K562 (cell line): Measurements from ENCODE around the gene CCDC148. TPM values are rescaled to one million over a fixed set of nuclear protein-coding genes. Genes with fewer than 3 reads are reported as not detected.

Source experiments
- CEBPG ChIP-seq, 3 experiments: fragments of 200-800 bp in 1 of 3; sonication (Bioruptor generic) in 1 of 3; sonication (generic) in 1 of 3; formaldehyde crosslinking in 1 of 3; IDR thresholded peaks in 2 of 3; conservative IDR thresholded peaks in 1 of 3; 2 replicates each; pipeline versions ENCODE4 v1.6.1 to v1.8.0; 2016 to 2022; ENCODE audit warnings: missing compliant biosample characterization in 2 of 3, missing genetic modification characterization in 2 of 3, mild to moderate bottlenecking in 1 of 3, missing genetic modification reagents in 1 of 3
- LEF1 ChIP-seq: fragments of 450-650 bp; IDR thresholded peaks from 2 replicates; pipeline ENCODE4 v1.6.1; 2016; ENCODE audit warnings: mild to moderate bottlenecking
- MAZ ChIP-seq, 2 experiments: fragments of 450-650 bp in 1 of 2; sonication (generic) in 1 of 2; formaldehyde crosslinking; IDR thresholded peaks in 1 of 2; conservative IDR thresholded peaks in 1 of 2; 2 replicates each; pipeline versions ENCODE4 v1.4.0 to v1.5.0; 2020; ENCODE audit warnings: mild to moderate bottlenecking in 1 of 2, missing genetic modification reagents in 1 of 2
- polyA plus RNA-seq, 8 experiments: library from polyadenylated mRNA; depleted of rRNA in 4 of 8; stranded (reverse) in 5 of 8; unstranded in 3 of 8; fragments of >200 nt; fragmentation: Nextera tagmentation in 2 of 8; fragmentation: Illumina TruSeq in 1 of 8; extraction: Ambion mirVana in 2 of 8; extraction: Trizol in 1 of 8; gene quantifications; 2 replicates each; pipeline versions ENCODE4 v1.2.1 to v1.2.3, GENCODE V29; 2011 to 2014; ENCODE audit warnings: inconsistent platforms in 1 of 8, missing spikeins in 1 of 8
- total RNA-seq, 7 experiments: library from RNA; depleted of rRNA in 6 of 7; stranded (reverse); fragments of >200 nt in 6 of 7; fragmentation: Illumina TruSeq in 2 of 7; extraction: Trizol in 2 of 7; gene quantifications; 2 replicates each; pipeline versions ENCODE4 v1.2.1 to v1.2.3, GENCODE V29; 2011 to 2021; ENCODE audit warnings: low replicate concordance in 1 of 7
- TF ChIP-seq, protein P1 (sequence below), 2 experiments: fragments of 450-650 bp in 1 of 2; sonication (generic) in 1 of 2; formaldehyde crosslinking in 1 of 2; IDR thresholded peaks; 2 replicates each; pipeline versions ENCODE4 v1.7.1 to v1.9.0; 2016 to 2022; ENCODE audit warnings: inconsistent platforms in 1 of 2, mild to moderate bottlenecking in 1 of 2, missing genetic modification reagents in 1 of 2
- TF ChIP-seq, protein P2 (sequence below): fragments of 450-650 bp; IDR thresholded peaks from 2 replicates; pipeline ENCODE4 v1.6.1; 2017; ENCODE audit warnings: mild to moderate bottlenecking, moderate library complexity
- TF ChIP-seq, protein P3 (sequence below): fragments of 450-650 bp; IDR thresholded peaks from 2 replicates; pipeline ENCODE4 v1.6.1; 2016; ENCODE audit warnings: missing biosample characterization, missing genetic modification characterization
- TF ChIP-seq, protein P4 (sequence below): fragments of 450-650 bp; IDR thresholded peaks from 2 replicates; pipeline ENCODE4 v1.6.1; 2017; ENCODE audit warnings: antibody characterized with exemption, mild to moderate bottlenecking
- TF ChIP-seq, protein P5 (sequence below): fragments of 450-650 bp; formaldehyde crosslinking; conservative IDR thresholded peaks from 2 replicates; pipeline ENCODE4 v1.4.0; 2022; ENCODE audit warnings: mild to moderate bottlenecking, missing genetic modification characterization

CCDC148 gene
- total and polyA plus RNA-seq, 9 of the 15 experiments (the other 6 are each of a cell fraction or from before 2014, with no cell fraction given): 0.10 to 1.4 (median 0.65) TPM

DNA sequence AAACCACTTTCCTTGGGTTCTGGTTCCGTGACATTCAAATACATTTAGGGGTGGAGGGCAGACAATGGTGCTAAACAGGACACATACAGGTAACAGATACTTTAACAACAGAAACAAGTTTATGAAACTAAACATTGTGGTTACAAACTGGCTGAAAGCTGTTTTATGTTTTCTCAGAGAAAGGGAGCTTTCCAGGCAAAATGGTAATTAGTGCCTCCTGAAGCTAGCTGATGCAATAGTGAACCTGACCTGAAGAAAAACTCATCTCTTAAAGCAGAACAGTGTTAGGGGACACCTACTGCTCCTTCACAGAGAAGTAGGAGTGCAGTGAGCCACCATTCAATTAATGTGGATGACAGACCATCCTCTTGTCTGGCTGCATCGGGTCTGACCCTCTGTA, 138.9 kb downstream of the CCDC148 start (continued):
- TF ChIP-seq, protein P1, sequence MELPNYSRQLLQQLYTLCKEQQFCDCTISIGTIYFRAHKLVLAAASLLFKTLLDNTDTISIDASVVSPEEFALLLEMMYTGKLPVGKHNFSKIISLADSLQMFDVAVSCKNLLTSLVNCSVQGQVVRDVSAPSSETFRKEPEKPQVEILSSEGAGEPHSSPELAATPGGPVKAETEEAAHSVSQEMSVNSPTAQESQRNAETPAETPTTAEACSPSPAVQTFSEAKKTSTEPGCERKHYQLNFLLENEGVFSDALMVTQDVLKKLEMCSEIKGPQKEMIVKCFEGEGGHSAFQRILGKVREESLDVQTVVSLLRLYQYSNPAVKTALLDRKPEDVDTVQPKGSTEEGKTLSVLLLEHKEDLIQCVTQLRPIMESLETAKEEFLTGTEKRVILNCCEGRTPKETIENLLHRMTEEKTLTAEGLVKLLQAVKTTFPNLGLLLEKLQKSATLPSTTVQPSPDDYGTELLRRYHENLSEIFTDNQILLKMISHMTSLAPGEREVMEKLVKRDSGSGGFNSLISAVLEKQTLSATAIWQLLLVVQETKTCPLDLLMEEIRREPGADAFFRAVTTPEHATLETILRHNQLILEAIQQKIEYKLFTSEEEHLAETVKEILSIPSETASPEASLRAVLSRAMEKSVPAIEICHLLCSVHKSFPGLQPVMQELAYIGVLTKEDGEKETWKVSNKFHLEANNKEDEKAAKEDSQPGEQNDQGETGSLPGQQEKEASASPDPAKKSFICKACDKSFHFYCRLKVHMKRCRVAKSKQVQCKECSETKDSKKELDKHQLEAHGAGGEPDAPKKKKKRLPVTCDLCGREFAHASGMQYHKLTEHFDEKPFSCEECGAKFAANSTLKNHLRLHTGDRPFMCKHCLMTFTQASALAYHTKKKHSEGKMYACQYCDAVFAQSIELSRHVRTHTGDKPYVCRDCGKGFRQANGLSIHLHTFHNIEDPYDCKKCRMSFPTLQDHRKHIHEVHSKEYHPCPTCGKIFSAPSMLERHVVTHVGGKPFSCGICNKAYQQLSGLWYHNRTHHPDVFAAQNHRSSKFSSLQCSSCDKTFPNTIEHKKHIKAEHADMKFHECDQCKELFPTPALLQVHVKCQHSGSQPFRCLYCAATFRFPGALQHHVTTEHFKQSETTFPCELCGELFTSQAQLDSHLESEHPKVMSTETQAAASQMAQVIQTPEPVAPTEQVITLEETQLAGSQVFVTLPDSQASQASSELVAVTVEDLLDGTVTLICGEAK (IDR thresholded peaks at IDR 0.05): 0 out of 2 replicates have a peak, but pooled peaks have one; percentile 25
- TF ChIP-seq, protein P1 (CRISPR knock-in tag; IDR thresholded peaks at IDR 0.05): no peak
- TF ChIP-seq LEF1 (0 out of 2 replicates have a peak, but pooled peaks have one; percentile 32), CEBPG (CRISPR knock-in tag; IDR thresholded peaks at IDR 0.05) (no peak), CEBPG (tag; conservative IDR thresholded peaks at IDR 0.05 in 1 of 2, IDR thresholded peaks at IDR 0.05 in 1 of 2) (peak; percentile 92 to 93), MAZ (CRISPR knock-in tag; conservative IDR thresholded peaks at IDR 0.05 in 1 of 2, IDR thresholded peaks at IDR 0.05 in 1 of 2) (0 out of 4 replicates have a peak, but pooled peaks of 1 of the 2 experiments have one; percentile 21)
- TF ChIP-seq, protein P2, sequence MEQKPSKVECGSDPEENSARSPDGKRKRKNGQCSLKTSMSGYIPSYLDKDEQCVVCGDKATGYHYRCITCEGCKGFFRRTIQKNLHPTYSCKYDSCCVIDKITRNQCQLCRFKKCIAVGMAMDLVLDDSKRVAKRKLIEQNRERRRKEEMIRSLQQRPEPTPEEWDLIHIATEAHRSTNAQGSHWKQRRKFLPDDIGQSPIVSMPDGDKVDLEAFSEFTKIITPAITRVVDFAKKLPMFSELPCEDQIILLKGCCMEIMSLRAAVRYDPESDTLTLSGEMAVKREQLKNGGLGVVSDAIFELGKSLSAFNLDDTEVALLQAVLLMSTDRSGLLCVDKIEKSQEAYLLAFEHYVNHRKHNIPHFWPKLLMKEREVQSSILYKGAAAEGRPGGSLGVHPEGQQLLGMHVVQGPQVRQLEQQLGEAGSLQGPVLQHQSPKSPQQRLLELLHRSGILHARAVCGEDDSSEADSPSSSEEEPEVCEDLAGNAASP: no peak
- TF ChIP-seq, protein P3, sequence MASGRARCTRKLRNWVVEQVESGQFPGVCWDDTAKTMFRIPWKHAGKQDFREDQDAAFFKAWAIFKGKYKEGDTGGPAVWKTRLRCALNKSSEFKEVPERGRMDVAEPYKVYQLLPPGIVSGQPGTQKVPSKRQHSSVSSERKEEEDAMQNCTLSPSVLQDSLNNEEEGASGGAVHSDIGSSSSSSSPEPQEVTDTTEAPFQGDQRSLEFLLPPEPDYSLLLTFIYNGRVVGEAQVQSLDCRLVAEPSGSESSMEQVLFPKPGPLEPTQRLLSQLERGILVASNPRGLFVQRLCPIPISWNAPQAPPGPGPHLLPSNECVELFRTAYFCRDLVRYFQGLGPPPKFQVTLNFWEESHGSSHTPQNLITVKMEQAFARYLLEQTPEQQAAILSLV (tag): 0 out of 2 replicates have a peak, but pooled peaks have one; percentile 48
- TF ChIP-seq, protein P4, sequence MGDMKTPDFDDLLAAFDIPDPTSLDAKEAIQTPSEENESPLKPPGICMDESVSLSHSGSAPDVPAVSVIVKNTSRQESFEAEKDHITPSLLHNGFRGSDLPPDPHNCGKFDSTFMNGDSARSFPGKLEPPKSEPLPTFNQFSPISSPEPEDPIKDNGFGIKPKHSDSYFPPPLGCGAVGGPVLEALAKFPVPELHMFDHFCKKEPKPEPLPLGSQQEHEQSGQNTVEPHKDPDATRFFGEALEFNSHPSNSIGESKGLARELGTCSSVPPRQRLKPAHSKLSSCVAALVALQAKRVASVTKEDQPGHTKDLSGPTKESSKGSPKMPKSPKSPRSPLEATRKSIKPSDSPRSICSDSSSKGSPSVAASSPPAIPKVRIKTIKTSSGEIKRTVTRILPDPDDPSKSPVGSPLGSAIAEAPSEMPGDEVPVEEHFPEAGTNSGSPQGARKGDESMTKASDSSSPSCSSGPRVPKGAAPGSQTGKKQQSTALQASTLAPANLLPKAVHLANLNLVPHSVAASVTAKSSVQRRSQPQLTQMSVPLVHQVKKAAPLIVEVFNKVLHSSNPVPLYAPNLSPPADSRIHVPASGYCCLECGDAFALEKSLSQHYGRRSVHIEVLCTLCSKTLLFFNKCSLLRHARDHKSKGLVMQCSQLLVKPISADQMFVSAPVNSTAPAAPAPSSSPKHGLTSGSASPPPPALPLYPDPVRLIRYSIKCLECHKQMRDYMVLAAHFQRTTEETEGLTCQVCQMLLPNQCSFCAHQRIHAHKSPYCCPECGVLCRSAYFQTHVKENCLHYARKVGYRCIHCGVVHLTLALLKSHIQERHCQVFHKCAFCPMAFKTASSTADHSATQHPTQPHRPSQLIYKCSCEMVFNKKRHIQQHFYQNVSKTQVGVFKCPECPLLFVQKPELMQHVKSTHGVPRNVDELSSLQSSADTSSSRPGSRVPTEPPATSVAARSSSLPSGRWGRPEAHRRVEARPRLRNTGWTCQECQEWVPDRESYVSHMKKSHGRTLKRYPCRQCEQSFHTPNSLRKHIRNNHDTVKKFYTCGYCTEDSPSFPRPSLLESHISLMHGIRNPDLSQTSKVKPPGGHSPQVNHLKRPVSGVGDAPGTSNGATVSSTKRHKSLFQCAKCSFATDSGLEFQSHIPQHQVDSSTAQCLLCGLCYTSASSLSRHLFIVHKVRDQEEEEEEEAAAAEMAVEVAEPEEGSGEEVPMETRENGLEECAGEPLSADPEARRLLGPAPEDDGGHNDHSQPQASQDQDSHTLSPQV: 0 out of 2 replicates have a peak, but pooled peaks have one; percentile 59
- TF ChIP-seq, protein P5, sequence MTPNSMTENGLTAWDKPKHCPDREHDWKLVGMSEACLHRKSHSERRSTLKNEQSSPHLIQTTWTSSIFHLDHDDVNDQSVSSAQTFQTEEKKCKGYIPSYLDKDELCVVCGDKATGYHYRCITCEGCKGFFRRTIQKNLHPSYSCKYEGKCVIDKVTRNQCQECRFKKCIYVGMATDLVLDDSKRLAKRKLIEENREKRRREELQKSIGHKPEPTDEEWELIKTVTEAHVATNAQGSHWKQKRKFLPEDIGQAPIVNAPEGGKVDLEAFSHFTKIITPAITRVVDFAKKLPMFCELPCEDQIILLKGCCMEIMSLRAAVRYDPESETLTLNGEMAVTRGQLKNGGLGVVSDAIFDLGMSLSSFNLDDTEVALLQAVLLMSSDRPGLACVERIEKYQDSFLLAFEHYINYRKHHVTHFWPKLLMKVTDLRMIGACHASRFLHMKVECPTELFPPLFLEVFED (CRISPR knock-in tag): no peak
